Measurements from ENCODE around the gene NDFIP1. TPM values are rescaled to one million over a fixed set of nuclear protein-coding genes. Genes with fewer than 3 reads are reported as not detected.
A peak's percentile ranks its signal among the peaks of the same experiment; 100 is the strongest.

NDFIP1 gene
- total RNA-seq, 1 experiment from 2014 or later: 27.6 TPM

DNA sequence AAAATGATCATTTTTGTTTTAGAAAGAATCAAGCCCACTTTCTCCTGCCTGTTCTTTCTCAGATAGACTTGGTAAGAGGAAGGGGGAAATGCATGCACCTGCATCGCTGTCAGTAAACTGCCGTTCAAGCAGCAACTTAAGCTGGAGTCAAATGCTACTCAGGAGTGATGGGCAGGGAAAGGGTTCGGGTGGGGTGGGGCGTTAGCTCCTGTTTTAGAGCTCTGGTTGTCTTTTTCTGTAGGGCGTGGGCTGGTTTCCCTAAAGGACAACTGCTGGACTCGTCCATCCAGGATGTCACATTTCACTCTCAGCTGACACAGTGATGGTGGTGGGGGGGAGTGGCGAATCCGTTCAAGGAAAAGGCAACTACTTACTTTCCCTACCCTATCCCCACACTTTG, 75.0 kb downstream of the NDFIP1 start:
- DNase-seq (ENCODE audit: low spot score) (no peak), ATAC-seq (no peak)
- H3K4me1 Mint-ChIP-seq: peaks cover 52% of the 10 kb centered on the region
- no peaks in the 10 kb centered on the region for H3K27me3 Mint-ChIP-seq (ENCODE audit: low read depth)
- H3K36me3 Mint-ChIP-seq: no peaks in the 10 kb centered on the region
- no peak overlapping the region for H3K4me3 Mint-ChIP-seq
- ChIA-PET CTCF (interaction anchor here (1.2 kb wide), 1 partner anchor 38 kb away, joined by 3 read pairs; no protein-coding TSS in a partner anchor), POLR2A (no interaction called here)
- H3K27ac Mint-ChIP-seq: no peak overlapping the region
- TF ChIP-seq, protein P1, sequence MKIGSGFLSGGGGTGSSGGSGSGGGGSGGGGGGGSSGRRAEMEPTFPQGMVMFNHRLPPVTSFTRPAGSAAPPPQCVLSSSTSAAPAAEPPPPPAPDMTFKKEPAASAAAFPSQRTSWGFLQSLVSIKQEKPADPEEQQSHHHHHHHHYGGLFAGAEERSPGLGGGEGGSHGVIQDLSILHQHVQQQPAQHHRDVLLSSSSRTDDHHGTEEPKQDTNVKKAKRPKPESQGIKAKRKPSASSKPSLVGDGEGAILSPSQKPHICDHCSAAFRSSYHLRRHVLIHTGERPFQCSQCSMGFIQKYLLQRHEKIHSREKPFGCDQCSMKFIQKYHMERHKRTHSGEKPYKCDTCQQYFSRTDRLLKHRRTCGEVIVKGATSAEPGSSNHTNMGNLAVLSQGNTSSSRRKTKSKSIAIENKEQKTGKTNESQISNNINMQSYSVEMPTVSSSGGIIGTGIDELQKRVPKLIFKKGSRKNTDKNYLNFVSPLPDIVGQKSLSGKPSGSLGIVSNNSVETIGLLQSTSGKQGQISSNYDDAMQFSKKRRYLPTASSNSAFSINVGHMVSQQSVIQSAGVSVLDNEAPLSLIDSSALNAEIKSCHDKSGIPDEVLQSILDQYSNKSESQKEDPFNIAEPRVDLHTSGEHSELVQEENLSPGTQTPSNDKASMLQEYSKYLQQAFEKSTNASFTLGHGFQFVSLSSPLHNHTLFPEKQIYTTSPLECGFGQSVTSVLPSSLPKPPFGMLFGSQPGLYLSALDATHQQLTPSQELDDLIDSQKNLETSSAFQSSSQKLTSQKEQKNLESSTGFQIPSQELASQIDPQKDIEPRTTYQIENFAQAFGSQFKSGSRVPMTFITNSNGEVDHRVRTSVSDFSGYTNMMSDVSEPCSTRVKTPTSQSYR (CRISPR knock-in tag; IDR thresholded peaks at IDR 0.05): no peak
- TF ChIP-seq, protein P2, sequence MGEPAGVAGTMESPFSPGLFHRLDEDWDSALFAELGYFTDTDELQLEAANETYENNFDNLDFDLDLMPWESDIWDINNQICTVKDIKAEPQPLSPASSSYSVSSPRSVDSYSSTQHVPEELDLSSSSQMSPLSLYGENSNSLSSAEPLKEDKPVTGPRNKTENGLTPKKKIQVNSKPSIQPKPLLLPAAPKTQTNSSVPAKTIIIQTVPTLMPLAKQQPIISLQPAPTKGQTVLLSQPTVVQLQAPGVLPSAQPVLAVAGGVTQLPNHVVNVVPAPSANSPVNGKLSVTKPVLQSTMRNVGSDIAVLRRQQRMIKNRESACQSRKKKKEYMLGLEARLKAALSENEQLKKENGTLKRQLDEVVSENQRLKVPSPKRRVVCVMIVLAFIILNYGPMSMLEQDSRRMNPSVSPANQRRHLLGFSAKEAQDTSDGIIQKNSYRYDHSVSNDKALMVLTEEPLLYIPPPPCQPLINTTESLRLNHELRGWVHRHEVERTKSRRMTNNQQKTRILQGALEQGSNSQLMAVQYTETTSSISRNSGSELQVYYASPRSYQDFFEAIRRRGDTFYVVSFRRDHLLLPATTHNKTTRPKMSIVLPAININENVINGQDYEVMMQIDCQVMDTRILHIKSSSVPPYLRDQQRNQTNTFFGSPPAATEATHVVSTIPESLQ (CRISPR knock-in tag; IDR thresholded peaks at IDR 0.05): no peak
- H3K9me3 Mint-ChIP-seq: no peaks in the 10 kb centered on the region

DNA sequence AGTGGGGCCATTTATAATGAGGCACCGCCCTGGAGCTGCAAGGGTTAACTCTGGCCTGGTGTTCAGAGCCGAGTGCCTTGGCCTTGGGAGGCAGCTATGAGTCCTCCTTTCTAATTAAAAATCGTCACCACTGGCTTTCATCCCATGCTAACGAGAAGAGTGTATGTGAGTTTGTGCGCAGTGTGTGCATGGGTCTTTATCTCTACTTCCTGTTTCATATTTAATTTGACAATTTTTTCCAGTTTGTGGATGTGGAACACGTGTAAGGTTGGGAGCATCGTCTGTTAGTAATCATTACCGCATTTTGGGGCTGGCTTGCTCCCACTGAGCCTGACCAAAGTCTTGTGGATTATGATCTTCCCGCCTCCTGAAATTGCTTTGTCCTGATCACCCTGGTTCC, 76.4 kb downstream of the NDFIP1 start:
- Mint-ChIP-seq H3K4me1 (peaks cover 52% of the 10 kb centered on the region), H3K9me3 (no peaks in the 10 kb centered on the region), H3K27me3 (ENCODE audit: low read depth) (no peaks in the 10 kb centered on the region), H3K27ac (no peak overlapping the region), H3K36me3 (no peaks in the 10 kb centered on the region), H3K4me3 (no peak overlapping the region)
- CTCF ChIA-PET: interaction anchor here (0.7 kb wide), 1 partner anchor 32 kb away, joined by 4 read pairs; no protein-coding TSS in a partner anchor
- TF ChIP-seq SP1 (CRISPR knock-in tag; conservative IDR thresholded peaks at IDR 0.05): no peak
- TF ChIP-seq, protein P3, sequence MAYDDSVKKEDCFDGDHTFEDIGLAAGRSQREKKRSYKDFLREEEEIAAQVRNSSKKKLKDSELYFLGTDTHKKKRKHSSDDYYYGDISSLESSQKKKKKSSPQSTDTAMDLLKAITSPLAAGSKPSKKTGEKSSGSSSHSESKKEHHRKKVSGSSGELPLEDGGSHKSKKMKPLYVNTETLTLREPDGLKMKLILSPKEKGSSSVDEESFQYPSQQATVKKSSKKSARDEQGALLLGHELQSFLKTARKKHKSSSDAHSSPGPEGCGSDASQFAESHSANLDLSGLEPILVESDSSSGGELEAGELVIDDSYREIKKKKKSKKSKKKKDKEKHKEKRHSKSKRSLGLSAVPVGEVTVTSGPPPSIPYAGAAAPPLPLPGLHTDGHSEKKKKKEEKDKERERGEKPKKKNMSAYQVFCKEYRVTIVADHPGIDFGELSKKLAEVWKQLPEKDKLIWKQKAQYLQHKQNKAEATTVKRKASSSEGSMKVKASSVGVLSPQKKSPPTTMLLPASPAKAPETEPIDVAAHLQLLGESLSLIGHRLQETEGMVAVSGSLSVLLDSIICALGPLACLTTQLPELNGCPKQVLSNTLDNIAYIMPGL (CRISPR knock-in tag; IDR thresholded peaks at IDR 0.05): no peak
- TF ChIP-seq NFE2L1 (CRISPR knock-in tag; IDR thresholded peaks at IDR 0.05): no peak
- no peak for TF ChIP-seq NR3C1 (CRISPR knock-in tag; conservative IDR thresholded peaks at IDR 0.05; ENCODE audit: low read depth)
- TF ChIP-seq TEAD1 (CRISPR knock-in tag; IDR thresholded peaks at IDR 0.05): no peak
- TF ChIP-seq ZNF219 (CRISPR knock-in tag; IDR thresholded peaks at IDR 0.05; ENCODE audit: borderline replicate concordance): no peak
- no peak for TF ChIP-seq TEAD4 (CRISPR knock-in tag; IDR thresholded peaks at IDR 0.05)
- no peak for TF ChIP-seq ZNF263 (CRISPR knock-in tag; IDR thresholded peaks at IDR 0.05; ENCODE audit: low read depth)
- TF ChIP-seq ELF4 (CRISPR knock-in tag; IDR thresholded peaks at IDR 0.05; ENCODE audit: low read depth): no peak
- TF ChIP-seq, protein P2 (CRISPR knock-in tag; IDR thresholded peaks at IDR 0.05): no peak
- TF ChIP-seq, protein P4, sequence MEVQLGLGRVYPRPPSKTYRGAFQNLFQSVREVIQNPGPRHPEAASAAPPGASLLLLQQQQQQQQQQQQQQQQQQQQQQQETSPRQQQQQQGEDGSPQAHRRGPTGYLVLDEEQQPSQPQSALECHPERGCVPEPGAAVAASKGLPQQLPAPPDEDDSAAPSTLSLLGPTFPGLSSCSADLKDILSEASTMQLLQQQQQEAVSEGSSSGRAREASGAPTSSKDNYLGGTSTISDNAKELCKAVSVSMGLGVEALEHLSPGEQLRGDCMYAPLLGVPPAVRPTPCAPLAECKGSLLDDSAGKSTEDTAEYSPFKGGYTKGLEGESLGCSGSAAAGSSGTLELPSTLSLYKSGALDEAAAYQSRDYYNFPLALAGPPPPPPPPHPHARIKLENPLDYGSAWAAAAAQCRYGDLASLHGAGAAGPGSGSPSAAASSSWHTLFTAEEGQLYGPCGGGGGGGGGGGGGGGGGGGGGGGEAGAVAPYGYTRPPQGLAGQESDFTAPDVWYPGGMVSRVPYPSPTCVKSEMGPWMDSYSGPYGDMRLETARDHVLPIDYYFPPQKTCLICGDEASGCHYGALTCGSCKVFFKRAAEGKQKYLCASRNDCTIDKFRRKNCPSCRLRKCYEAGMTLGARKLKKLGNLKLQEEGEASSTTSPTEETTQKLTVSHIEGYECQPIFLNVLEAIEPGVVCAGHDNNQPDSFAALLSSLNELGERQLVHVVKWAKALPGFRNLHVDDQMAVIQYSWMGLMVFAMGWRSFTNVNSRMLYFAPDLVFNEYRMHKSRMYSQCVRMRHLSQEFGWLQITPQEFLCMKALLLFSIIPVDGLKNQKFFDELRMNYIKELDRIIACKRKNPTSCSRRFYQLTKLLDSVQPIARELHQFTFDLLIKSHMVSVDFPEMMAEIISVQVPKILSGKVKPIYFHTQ (CRISPR knock-in tag; IDR thresholded peaks at IDR 0.05): no peak
- ATAC-seq (peak; percentile 34), DNase-seq (ENCODE audit: low spot score) (no peak)
- POLR2A ChIA-PET: no interaction called here
